Duodenal mucosa (tissue), 2 donors: ENCODE results near the gene KIF20B.

Experiments used
- H3K27ac ChIP-seq: one replicate; pipeline ENCODE4 v1.7.0; 2013; ENCODE audit warnings: low read depth, low read length
- H3K27me3 ChIP-seq, 2 donors: one replicate each; pipeline ENCODE4 v1.7.0; 2013; ENCODE audit warnings: low read length in 2 of 2, control low read depth in 1 of 2; ENCODE audit not compliant: insufficient read depth in 2 of 2, control insufficient read depth in 1 of 2
- H3K36me3 ChIP-seq, 2 donors: one replicate each; pipeline ENCODE4 v1.7.0; 2013; ENCODE audit warnings: low read length in 2 of 2, control low read depth in 1 of 2; ENCODE audit not compliant: insufficient read depth in 2 of 2, control insufficient read depth in 1 of 2
- H3K4me1 ChIP-seq, 2 donors: one replicate each; pipeline ENCODE4 v1.7.0; 2013; ENCODE audit warnings: low read length in 2 of 2, control low read depth in 1 of 2; ENCODE audit not compliant: insufficient read depth in 2 of 2, control insufficient read depth in 1 of 2
- H3K4me3 ChIP-seq, 2 donors: one replicate each; pipeline ENCODE4 v1.7.0; 2013; ENCODE audit warnings: low read length in 2 of 2, low read depth in 1 of 2
- H3K9ac ChIP-seq, 2 donors: one replicate each; pipeline ENCODE4 v1.7.0; 2013; ENCODE audit warnings: low read length in 2 of 2, low read depth in 1 of 2
- H3K9me3 ChIP-seq, 2 donors: one replicate each; pipeline ENCODE4 v1.7.0; 2013; ENCODE audit warnings: low read length in 2 of 2, control low read depth in 1 of 2; ENCODE audit not compliant: control insufficient read depth in 1 of 2

KIF20B gene

GRCh38 chr10:89707372-89707771 is 6.0 kb downstream of the KIF20B start:
- H3K36me3 ChIP-seq = no peaks in the 10 kb centered on the region
- H3K27ac ChIP-seq = no peak overlapping the region
- H3K4me3 ChIP-seq = no peak overlapping the region
- no peaks in the 10 kb centered on the region for H3K9me3 ChIP-seq
- H3K9ac ChIP-seq = no peak overlapping the region
- H3K27me3 ChIP-seq = no peaks in the 10 kb centered on the region
- peaks cover 0 to under 1% of the 10 kb centered on the region in 2 donors for H3K4me1 ChIP-seq

- Histone ChIP-seq H3K4me1 (no peaks in the 10 kb centered on the region), H3K9ac (no peak overlapping the region), H3K27me3 (no peaks in the 10 kb centered on the region), H3K4me3 (no peak overlapping the region), H3K36me3 (no peaks in the 10 kb centered on the region), H3K27ac (no peak overlapping the region), H3K9me3 (no peaks in the 10 kb centered on the region)
Observed at GRCh38 chr10:89710753-89711152, 9.4 kb downstream of the KIF20B start.

- Histone ChIP-seq H3K27me3 (no peaks in the 10 kb centered on the region), H3K36me3 (no peaks in the 10 kb centered on the region)
Observed at GRCh38 chr10:89734616-89735015, 33.2 kb downstream of the KIF20B start.

GRCh38 chr10:89738551-89739209 is 37.3 kb downstream of the KIF20B start:
- Histone ChIP-seq H3K36me3 (no peaks in the 10 kb centered on the region), H3K4me1 (peaks cover 0 to 5% of the 10 kb centered on the region in 2 donors), H3K9ac (no peak overlapping the region), H3K27me3 (no peaks in the 10 kb centered on the region), H3K4me3 (peak overlapping the region in 1 of 2 donors; percentile 6), H3K27ac (no peak overlapping the region), H3K9me3 (no peaks in the 10 kb centered on the region)

More at GRCh38 chr10:89734616-89735015, 33.2 kb downstream of the KIF20B start:
- Histone ChIP-seq H3K4me1 (peaks cover 0 to 5% of the 10 kb centered on the region in 2 donors), H3K9ac (no peak overlapping the region), H3K27ac (no peak overlapping the region), H3K9me3 (no peaks in the 10 kb centered on the region), H3K4me3 (no peak overlapping the region)

- Histone ChIP-seq H3K27me3 (no peaks in the 10 kb centered on the region), H3K36me3 (peaks cover 0 to 6% of the 10 kb centered on the region in 2 donors), H3K9me3 (no peaks in the 10 kb centered on the region), H3K9ac (no peak overlapping the region), H3K4me3 (no peak overlapping the region), H3K27ac (no peak overlapping the region), H3K4me1 (peaks cover 0 to 5% of the 10 kb centered on the region in 2 donors)
Observed at GRCh38 chr10:89741126-89741762, 39.9 kb downstream of the KIF20B start.

GRCh38 chr10:89744026-89744425 is 42.6 kb downstream of the KIF20B start:
- no peaks in the 10 kb centered on the region for H3K27me3 ChIP-seq
- peaks cover 0 to 10% of the 10 kb centered on the region in 2 donors for H3K36me3 ChIP-seq

GRCh38 chr10:89745903-89746302 is 44.5 kb downstream of the KIF20B start:
- no peaks in the 10 kb centered on the region for H3K9me3 ChIP-seq
- H3K4me3 ChIP-seq = no peak overlapping the region
- no peak overlapping the region for H3K9ac ChIP-seq
- no peaks in the 10 kb centered on the region for H3K27me3 ChIP-seq
- H3K27ac ChIP-seq = no peak overlapping the region
- H3K36me3 ChIP-seq = peaks cover 0 to 12% of the 10 kb centered on the region in 2 donors
- no peaks in the 10 kb centered on the region for H3K4me1 ChIP-seq

More at GRCh38 chr10:89744026-89744425, 42.6 kb downstream of the KIF20B start:
- no peak overlapping the region for H3K4me3 ChIP-seq
- H3K4me1 ChIP-seq = no peaks in the 10 kb centered on the region
- no peaks in the 10 kb centered on the region for H3K9me3 ChIP-seq
- no peak overlapping the region for H3K27ac ChIP-seq
- no peak overlapping the region for H3K9ac ChIP-seq

GRCh38 chr10:89750441-89750840 is 49.1 kb downstream of the KIF20B start:
- no peaks in the 10 kb centered on the region for H3K27me3 ChIP-seq

GRCh38 chr10:89755374-89755773 is 54.0 kb downstream of the KIF20B start:
- H3K27me3 ChIP-seq = no peaks in the 10 kb centered on the region
- peaks cover 0 to 3% of the 10 kb centered on the region in 2 donors for H3K36me3 ChIP-seq
- H3K4me1 ChIP-seq = no peaks in the 10 kb centered on the region
- H3K27ac ChIP-seq = no peak overlapping the region
- H3K9me3 ChIP-seq = no peaks in the 10 kb centered on the region
- H3K9ac ChIP-seq = no peak overlapping the region
- no peak overlapping the region for H3K4me3 ChIP-seq

More at GRCh38 chr10:89750441-89750840, 49.1 kb downstream of the KIF20B start:
- Histone ChIP-seq H3K27ac (no peak overlapping the region), H3K4me3 (no peak overlapping the region), H3K4me1 (no peaks in the 10 kb centered on the region), H3K9ac (no peak overlapping the region), H3K36me3 (peaks cover 0 to 12% of the 10 kb centered on the region in 2 donors), H3K9me3 (no peaks in the 10 kb centered on the region)

GRCh38 chr10:89759531-89759930 is 58.1 kb downstream of the KIF20B start:
- Histone ChIP-seq H3K27me3 (no peaks in the 10 kb centered on the region), H3K9ac (no peak overlapping the region), H3K27ac (no peak overlapping the region), H3K4me1 (no peaks in the 10 kb centered on the region), H3K9me3 (no peaks in the 10 kb centered on the region), H3K4me3 (no peak overlapping the region), H3K36me3 (peaks cover 0 to 23% of the 10 kb centered on the region in 2 donors)
